ENCODE measurements around the gene TBC1D22A.
A peak's percentile ranks its signal among the peaks of the same experiment; 100 is the strongest.

TBC1D22A gene

DNA sequence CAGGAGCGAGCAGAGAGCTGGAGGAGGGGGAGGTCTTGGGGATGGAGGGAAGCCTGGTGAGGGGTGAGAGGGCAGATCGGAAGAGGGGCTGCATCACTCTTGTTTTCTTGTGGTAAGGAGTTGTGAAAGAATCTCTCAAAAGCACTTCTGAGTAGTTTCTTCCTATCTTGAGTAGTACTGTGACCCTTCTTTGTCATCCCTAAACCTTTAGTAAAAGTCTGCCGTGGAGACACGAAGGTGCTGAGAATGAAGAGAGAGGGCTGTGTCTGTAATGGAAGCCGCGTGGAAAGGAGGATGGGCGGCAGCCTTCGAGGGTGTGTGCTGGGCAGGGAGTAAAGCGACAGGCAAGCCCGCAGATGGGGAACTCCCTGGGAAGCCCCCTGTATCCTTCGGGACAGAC, 237.8 kb downstream of the TBC1D22A start:
- FAIRE-seq (no peak), DNase-seq (ENCODE audit: insufficient read length, low spot score) (no peak)

DNA sequence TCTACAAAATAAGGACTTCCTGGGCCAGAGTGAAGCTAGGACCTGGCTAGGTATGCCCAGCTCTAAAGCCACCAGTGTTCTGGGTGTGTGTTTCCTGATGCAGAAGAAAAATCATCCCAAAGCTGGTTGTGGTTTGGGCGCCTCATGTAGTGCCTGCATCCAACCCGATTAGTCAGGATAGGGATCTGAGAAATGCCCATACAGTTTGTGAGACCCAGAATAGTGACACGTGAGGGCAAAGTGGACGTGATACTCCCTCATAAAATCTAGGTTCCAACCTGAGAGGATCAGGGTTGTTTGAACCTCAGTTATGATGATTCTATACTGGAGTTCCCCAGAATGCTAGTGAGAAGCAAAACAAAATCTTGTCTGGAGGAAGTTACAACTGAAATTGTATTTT, 238.4 kb downstream of the TBC1D22A start:
- DNase-seq (ENCODE audit: insufficient read length, low spot score) (no peak), FAIRE-seq (no peak)

DNA sequence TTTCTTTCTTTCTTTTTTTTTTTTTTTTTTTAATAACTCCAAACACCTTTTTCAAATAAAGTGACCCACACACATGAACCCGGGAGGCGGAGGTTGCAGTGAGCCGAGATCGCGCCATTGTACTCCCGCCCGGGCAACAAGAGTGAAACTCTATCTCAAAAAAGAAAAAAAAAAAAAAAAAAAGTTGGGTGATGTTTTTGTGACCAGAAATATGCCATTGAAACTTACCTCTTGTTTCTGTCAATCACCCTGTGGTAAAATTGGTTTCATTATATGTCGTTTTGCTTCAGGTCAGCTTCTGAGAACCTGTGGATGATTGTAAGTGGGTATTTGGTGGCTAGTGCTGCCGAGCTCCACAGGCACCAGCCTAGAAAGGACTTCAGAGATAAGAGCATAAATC, 238.8 kb downstream of the TBC1D22A start:
- no peak for FAIRE-seq

DNA sequence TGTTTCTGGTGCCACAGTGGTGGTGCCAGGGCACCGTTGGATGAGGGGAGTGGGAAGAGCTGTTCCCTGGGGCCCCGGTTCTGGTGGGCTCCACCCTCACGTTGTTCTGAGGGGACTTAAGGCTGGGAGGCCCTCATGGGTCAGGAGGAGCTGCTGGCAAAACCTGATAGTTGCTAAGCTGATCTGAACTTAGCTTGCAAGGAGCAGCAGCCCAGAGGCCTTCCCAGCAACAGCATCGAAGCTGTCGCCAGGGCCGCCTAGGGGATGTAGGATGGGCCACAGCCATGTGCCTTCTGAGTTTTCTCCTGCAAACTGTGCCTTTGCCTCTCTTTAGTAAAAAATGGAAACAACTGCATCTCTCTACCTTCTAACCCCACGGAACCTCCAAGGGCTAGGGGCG, 240.2 kb downstream of the TBC1D22A start:
- no peak for FAIRE-seq
- DNase-seq (ENCODE audit: insufficient read length, low spot score) = no peak

More for the DNA sequence above, 238.8 kb downstream of the TBC1D22A start:
- no peak for DNase-seq (ENCODE audit: insufficient read length, low spot score)

DNA sequence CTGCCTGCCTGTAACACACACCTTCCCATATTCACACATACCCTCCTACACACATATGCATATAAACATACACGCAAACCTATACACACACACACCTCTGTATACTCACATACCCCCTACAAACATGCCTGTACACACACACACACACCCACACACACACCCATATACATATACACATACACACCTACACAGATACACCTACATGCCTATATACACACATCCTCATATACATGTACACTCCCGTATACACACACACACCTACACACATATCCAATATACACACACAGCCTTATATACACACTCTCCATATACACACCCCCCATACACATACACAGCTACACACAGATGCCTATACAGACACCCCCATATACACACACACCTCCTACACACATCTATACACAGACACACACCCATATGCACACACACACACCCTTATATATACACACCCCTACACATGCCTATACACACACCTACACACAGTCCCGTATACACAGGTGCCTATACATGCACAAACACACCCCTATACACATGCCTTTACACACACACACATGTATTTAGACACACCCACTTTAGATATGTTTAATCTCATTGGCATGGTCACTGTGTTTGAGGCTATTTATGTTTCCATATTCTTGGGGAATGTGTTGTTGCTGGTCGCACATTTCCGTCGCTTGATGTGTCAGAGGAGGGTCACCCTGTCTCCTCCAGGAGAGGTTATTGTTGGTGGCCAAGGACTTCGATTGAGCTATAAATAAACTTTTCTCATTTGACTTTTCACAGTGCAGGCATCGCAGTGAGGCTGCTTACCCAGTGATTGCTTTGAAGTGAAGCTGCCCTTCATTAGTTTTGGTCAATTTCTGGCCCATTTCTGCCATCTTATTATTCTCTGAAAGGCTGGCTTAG, 243.3 kb downstream of the TBC1D22A start:
- DNase-seq (ENCODE audit: insufficient read length, low spot score) = no peak
- peak; percentile 9 for FAIRE-seq

DNA sequence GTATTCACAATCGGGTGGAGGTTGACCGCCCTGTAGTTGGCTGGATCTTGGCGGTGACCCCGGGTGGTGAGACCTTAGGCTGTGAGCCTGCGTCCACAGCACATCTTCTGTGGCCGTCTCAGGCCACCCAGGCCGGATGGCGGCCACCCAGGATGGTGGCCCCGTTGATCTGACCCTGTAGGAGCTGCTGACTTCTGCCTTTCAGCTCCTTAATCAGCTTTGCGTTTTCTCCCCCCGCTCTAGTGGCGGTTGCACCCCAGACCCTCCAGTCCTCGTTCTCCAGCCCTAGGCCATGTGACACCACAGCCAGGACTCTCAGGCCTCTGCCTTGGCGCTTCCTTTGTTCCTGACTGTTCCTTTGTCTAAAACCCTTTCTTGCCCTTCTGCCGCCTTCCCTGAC, 244.0 kb downstream of the TBC1D22A start:
- no peak for DNase-seq (ENCODE audit: insufficient read length, low spot score)
- FAIRE-seq = no peak

DNA sequence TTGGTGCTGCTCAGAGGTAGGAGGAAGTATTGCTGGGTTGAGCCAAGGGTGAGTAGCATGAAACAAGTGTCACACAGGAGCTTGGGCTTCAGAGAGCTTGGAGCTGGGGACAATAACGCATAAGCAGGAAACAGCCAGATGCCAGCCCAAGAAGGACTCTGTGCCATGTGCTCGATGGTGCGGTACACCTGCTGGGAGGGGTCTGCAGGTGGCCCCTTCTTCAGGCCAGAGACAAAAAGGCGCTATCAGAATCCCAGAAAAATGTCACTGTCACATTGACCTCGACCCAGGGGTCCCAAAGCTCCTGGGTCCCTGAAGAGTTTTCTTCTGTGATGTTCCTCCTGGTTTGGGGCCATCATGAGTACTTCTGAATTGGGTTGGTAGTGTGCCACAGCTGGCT, 244.4 kb downstream of the TBC1D22A start:
- DNase-seq (ENCODE audit: insufficient read length, low spot score) = no peak
- FAIRE-seq = no peak

DNA sequence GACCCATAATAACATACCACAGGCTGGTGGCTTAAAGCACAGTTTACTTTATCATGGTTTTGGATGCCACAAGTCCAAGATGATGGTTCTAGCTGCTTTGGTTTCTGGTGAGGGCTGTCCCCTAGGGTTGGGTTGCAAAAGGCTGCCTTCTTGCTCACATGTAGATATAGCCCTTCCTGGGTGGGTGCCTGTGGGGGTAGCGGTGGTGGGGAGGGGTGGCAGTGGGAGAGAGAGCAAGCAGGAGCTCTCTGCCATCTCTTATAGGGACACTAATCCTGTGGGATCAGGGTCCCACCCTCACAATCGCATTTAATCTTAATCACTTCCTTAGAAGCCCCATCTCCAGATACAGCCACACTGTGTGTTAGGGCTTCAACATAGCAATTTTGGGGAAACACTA, 245.0 kb downstream of the TBC1D22A start:
- no peak for DNase-seq (ENCODE audit: insufficient read length, low spot score)
- no peak for FAIRE-seq

DNA sequence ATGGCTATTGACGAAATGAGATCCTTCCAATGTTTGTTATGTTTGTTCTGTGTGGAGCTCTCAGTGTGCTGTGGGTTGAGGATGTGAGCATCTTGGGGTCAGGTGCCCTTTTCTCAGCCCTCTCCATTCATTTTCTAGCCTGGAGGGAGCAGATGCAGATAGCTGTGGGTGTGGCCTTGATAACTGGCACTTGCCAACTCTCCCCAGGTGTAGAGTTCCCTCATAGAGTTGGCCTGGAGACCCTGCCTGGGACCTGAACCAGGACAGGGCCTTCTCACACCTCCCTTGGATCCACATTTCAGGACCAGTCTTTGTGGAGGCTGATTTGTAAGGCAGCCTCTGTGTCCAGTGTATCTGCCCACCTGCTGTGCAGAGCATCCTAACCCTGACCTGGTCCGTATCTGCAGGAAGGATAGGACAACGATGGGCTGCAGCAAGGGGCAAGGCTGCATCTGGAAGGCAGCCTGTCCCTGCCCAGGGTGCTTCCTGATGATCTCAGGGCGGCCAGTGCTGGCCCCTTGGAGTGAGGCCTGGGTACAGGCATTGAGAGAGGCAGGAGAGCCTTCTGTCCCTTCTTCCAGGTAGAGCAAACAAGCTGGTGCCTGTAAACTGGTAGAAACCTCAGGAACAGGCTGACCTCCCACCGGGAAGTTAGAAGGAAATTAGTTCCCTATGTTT, 245.9 kb downstream of the TBC1D22A start:
- DNase-seq (ENCODE audit: insufficient read length, low spot score) = no peak
- no peak for FAIRE-seq

DNA sequence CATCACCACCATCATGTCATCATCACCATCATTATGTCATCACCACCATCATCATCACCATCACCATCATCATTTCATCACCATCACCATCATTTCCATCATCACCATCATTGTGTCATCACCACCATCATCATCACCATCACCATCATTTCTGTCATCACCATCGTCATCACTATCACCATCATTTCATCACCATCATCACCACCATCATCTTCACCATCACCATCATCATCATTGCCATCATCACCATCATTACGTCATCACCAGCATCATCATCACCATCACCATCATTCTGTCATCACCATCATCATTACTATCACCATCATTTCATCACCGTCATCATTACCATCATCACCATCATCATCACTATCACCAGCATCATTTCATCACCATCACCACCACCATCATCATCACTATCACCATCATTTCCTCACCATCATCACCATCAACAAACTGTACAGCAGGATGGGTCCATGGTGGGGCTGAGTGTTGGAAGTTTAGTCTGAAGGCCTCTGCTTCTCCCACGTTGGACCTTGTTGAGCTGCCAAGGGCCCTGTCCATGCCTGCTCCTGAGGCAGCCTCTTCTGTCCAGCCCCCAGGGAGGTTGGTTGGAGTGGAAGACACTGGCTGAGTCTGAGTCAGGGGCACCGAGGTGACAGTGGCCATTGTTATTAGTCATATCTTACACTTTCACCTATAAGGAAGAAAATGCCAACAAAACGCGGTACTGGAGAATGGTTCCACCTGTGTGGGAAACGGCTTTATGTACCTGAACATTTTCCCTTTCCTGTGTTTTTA, 247.1 kb downstream of the TBC1D22A start:
- peak; percentile 92 for FAIRE-seq

DNA sequence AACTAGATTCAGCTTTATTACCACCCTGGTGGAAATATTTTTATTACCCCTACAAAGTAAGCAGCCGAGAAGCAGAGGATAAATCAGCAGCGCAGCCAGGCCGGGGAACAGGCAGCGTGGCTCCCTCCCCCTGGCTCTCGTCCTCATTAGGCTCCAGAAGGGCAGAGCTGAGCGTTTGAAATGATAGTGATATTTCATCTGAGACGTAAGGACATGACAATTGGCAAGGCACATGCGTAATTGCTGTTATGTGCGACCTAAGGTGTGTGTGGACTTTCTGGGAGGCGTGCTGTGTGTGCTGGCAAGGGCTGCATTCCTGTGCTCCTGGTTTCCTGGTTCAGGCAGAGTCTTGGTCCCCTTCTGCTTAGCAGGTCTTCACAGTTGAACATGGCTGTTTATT, 247.8 kb downstream of the TBC1D22A start:
- DNase-seq (ENCODE audit: insufficient read length, low spot score) (no peak), FAIRE-seq (no peak)

More for the DNA sequence above, 247.1 kb downstream of the TBC1D22A start:
- DNase-seq (ENCODE audit: insufficient read length, low spot score) = no peak

DNA sequence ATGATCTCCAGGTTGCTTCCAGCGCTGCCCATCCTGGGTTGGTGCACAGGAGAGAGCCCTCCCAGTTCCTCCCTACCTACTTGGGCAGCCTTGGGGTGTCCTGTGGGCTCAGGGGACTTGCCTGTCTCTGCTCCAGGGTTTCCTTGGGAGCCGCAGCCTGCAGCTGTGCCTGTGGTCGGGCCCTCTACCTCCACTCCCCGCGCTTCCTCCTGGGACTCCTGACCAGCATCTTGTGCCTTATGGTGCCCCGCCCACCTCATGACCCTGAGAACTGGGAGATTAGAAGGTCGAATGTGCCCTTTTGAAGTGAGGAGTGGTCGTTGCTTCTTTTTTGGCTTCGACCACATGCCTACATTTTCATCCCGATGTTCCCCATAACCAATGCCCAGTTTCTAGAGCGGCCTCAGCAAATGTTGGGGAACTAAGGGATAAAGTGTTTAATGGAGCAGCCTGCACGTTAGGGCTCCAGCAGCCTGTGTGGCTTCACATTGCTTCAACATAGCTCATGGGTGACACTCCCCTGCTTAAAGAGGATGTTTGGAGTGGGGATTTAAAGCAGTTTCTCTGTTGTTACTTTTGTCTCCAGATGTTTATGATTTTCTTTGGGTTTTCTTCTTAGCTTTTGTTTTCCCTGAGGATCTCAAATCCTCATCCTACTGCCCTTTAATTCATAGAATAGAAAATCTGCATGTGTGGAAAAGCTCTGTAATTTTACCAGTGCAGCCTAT, 248.8 kb downstream of the TBC1D22A start:
- DNase-seq (ENCODE audit: insufficient read length, low spot score) = no peak
- FAIRE-seq = no peak

DNA sequence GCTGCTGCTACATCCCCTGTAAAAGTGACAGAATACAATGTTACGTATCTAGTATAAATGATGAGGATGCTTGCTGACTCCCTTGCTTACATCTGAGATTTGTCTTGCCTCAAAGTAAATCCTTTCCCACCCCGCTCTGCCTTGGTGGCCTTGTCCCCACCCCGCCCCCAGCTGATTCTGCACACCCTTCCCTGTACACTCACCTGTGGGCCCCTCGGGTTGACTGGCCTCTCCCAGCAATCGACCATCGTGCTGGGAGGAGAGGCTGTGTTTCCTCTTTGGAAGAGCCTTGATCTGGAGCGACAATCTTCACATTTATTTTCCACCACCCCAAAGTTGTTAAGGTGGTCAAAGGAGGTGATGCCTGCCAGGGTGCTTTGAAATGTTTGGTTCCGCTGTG, 249.4 kb downstream of the TBC1D22A start:
- DNase-seq (ENCODE audit: insufficient read length, low spot score) (no peak), FAIRE-seq (no peak)

DNA sequence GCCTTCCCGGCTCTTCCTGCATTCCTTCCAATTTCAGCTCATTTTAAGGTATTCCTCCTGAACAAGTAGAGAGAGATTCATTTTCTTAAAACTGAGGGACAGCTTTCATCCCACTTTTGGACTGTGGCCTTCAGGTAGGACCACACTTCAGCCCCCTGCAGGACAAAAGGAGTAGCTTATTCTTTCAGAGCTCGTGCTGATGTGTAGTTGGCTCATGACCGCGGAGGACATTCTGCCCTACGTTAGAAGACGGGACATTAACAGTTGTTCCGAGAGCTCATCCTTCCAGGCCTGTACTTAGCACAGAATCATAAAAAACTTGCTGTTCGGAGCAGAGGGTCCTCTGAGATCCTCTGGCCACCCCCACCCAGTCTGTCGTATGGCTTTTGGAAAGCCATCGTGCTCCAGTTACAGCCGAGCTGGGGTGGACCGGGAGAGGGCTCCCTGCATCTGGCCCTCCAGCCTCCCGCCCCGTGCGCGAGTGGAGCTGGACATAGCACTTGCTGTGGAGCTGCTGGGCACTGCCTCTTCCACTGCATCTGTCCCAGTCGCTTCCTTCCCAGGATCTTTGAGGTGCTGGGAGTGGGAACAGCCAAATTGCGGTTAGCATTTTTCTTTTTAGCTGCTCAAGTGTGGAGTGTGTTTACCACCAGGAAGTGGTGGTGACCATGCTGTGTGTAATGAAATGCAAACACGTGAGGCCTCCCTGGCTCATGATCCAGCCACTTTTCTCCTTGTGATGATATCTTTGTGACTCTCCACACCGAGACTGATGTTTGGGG, 250.3 kb downstream of the TBC1D22A start:
- no peak for DNase-seq (ENCODE audit: insufficient read length, low spot score)
- FAIRE-seq = no peak

DNA sequence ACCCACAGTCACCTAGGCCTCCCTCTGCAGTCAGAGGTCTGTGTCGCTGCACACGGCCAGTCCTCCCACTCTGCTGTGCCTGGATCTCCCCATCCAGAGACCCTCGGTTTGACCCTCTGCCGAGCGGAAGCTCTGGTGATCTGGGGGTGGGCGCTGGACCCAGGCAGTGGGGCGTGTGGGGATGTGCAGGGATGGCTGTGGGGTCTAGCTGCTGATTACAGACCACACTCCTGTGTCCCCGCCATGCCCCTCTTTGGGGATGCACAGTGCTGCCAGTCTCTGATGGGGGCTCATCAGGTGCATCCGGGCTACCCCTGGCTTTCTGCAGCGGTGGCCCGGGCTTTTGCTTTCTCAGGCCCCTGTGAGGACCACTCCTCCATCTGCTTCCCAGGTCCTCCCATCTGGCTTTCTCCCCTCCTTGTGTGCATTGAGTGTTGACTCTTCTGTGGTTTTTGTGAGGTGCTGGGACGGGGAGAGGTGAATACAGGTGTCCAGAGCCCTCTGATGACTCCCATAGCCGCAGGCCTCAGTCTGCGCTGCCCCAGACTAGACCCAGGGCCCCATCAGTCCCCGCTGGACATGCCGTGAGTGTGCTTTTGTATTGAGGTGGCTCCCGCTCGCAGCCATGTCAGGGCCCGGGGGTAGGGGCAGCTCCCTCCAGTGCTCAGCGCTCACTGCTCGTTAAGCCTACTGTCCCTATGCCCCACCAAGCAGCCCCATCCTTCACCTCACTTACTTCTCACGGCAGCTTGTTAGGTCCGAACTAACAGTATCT, 251.6 kb downstream of the TBC1D22A start:
- DNase-seq (ENCODE audit: insufficient read length, low spot score) (no peak), FAIRE-seq (no peak)

DNA sequence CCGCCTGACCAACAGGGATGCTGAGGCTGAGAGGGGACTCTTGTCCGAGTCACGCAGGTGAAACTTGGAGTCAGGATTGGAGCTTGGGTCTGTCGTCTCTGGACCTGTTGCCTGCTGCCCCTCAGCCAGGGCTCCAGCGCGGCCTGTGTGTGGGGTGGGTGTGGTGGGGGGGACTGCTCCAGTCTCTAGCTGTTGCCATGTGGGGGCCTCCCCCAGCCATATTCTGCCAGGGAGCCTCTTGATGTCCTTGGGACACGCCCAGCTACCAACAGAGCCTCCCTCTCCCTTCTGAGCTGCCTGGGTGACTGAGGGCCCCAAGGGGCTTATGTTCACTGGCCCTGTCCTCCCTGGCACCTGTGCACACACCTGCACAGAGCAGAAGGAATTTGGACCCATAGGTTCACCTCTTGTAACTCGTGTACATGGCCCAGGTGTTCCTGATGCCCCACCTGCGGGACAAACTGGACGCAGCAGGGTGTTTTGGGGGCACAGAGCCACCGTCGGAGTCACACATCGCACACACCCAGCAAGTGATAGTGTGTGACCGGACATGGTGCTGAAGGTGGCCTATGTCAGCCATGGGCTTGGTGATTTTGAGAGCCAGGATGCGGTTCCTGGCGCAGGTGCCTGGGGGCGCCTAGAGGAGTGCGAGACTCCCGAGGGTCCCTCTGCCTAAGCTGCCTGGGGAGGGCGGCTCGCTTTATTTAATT, 252.3 kb downstream of the TBC1D22A start:
- DNase-seq (ENCODE audit: insufficient read length, low spot score) = no peak
- FAIRE-seq = no peak

DNA sequence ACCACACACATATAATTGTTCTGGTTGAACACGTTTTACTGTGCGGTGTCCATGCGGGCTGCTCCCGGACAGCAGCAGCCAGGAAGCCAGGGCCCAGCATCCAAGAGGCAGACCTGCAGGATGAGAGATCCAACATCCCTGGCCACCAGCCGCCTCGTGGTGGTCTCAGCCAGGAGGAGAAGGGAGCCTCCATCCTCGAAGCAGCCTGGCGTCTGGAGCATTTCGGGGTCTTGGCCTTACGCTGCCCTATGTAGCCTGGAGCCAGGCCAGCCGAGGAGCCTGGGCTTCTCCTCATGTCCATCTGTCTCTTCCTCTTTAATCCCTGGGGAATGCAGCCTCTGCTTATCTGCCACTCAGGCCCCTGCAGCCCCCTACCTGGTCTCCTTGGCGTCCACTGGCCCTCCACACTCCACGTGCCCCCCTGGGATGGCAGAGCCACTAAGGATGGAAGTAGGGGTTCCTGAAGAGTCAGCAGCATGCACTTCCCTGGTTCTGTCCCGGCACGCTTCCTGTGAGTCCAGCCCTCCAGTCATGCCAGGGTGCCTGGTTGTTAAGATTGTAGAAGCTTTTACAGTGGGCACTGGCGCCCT, 253.2 kb downstream of the TBC1D22A start:
- no peak for FAIRE-seq

DNA sequence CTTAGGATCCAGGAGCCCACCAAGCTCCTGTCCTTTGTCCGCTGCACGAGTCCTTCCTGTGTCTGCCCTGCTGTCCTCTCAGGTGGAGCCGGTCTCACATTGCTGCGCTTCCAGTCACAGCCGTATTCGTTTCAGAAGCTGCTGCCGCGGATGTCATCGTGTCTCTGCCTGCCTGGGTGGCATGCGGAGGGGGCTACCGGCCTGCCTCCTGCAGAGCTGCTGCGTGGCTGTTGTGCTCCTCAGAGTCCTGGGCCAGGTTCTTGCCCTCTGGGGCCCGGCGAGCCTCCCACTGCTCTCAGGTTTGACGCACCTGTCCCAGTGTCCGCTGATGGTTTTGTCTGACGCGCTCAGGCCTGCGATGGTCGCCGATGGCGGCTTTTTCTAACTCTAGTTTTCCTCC, 254.2 kb downstream of the TBC1D22A start:
- FAIRE-seq (no peak), DNase-seq (ENCODE audit: insufficient read length, low spot score) (no peak)

More for the DNA sequence above, 253.2 kb downstream of the TBC1D22A start:
- no peak for DNase-seq (ENCODE audit: insufficient read length, low spot score)

All from HTR-8/SVneo (cell line).